22Rv1 (cell line): ENCODE data around the gene ADTRP.

ENCODE experiments used
- H3K27ac ChIP-seq: fragments of 450-650 bp; 2 replicates; pipeline ENCODE4 v1.5.1; 2017
- ZFX ChIP-seq: fragments of 450-650 bp; IDR thresholded peaks from 2 replicates; pipeline ENCODE4 v1.6.1; 2017; ENCODE audit warnings: antibody characterized with exemption, borderline replicate concordance
- TF ChIP-seq, protein P1 (sequence below): fragments of 450-650 bp; IDR thresholded peaks from 2 replicates; pipeline ENCODE4 v1.5.1; 2017; ENCODE audit warnings: mild to moderate bottlenecking

ADTRP gene, protein sequence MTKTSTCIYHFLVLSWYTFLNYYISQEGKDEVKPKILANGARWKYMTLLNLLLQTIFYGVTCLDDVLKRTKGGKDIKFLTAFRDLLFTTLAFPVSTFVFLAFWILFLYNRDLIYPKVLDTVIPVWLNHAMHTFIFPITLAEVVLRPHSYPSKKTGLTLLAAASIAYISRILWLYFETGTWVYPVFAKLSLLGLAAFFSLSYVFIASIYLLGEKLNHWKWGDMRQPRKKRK

DNA sequence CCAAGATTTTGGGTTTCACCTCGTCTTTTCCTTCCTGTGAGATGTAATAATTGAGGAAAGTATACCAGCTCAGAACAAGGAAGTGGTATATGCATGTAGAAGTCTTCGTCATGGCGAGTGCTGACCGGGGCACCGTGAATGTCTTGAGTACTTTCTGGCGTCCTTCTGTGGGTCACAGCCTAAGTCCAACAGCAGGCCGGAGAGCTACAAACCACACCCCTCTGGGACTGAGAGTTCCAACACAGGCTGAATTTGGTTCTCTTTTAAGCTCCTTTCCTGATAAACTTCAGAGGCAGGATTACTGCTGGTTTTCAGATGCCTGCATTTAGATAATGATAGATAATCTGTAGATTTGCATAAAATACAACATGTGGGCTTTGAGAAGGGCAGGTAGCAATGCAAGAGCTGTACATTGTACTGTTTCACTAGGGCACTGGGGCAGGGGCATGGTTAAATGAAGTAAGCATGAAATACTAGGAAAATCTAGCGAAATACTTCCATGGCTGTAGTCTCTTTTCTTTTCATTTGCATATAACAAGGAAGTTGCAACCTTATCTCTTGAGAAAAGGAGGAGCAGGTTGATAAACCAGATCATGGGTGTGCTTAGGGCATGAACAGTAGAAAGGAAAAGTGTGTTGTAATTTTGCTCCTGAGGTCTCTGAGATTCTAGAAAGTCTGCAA is at the start of gene ADTRP:
Gene ADTRP, minus strand, starts transcription at position 156 of the 681 bp plus-strand sequence. Its CDS starts 44 bp downstream, at position 112.
- no peak for TF ChIP-seq ZFX
- TF ChIP-seq, protein P1, sequence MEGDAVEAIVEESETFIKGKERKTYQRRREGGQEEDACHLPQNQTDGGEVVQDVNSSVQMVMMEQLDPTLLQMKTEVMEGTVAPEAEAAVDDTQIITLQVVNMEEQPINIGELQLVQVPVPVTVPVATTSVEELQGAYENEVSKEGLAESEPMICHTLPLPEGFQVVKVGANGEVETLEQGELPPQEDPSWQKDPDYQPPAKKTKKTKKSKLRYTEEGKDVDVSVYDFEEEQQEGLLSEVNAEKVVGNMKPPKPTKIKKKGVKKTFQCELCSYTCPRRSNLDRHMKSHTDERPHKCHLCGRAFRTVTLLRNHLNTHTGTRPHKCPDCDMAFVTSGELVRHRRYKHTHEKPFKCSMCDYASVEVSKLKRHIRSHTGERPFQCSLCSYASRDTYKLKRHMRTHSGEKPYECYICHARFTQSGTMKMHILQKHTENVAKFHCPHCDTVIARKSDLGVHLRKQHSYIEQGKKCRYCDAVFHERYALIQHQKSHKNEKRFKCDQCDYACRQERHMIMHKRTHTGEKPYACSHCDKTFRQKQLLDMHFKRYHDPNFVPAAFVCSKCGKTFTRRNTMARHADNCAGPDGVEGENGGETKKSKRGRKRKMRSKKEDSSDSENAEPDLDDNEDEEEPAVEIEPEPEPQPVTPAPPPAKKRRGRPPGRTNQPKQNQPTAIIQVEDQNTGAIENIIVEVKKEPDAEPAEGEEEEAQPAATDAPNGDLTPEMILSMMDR, result no peak
- no peak within 1 kb of the TSS for H3K27ac ChIP-seq

DNA sequence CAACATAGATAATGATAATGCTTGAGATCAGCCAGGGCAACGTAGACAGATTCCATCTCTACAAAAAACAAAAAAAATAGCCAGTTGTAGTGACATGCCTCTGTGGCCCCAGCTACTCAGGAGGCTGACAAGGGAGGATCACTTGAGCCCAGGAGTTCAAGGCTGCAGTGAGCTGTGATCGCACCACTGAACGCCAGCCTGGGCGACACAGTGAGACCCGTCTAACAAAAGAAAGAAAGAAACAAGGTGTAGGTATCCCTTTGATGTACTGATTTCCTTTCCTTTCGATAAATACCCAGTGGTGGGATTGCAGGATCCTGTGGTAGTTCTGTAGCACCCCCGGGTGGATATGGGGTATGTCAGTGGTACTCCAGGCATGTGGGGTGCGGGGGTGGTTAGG is 48.2 kb upstream of the ADTRP start:
- H3K27ac ChIP-seq, result no peak overlapping the region
- no peak for TF ChIP-seq ZFX
- TF ChIP-seq, protein P1, result no peak

DNA sequence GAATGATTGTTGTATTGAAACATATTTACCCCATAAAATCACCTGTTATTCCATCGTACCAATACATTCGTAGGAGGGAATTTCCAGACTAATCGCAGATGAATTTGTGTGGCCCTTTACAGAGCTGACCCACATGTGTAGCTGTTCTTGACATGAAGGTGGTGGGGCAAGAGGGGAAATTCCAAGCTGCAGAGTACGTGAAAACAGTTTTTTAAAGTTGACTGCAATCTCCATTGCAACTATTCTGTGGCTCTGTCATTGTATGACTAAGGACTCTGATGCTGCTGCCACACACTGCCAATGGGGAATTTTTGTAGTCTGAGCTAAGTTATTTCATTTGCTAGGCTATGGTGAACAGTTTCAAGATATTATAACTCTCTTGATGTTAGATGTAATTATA is 46.4 kb upstream of the ADTRP start:
- no peak overlapping the region for H3K27ac ChIP-seq
- no peak for TF ChIP-seq ZFX
- TF ChIP-seq, protein P1, result no peak

- no peak for TF ChIP-seq ZFX
- TF ChIP-seq, protein P1, result 0 out of 2 replicates have a peak, but pooled peaks have one; percentile 9
- no peak overlapping the region for H3K27ac ChIP-seq
Measured at GRCh38 chr6:11822346-11822745, 43.7 kb upstream of the ADTRP start.

DNA sequence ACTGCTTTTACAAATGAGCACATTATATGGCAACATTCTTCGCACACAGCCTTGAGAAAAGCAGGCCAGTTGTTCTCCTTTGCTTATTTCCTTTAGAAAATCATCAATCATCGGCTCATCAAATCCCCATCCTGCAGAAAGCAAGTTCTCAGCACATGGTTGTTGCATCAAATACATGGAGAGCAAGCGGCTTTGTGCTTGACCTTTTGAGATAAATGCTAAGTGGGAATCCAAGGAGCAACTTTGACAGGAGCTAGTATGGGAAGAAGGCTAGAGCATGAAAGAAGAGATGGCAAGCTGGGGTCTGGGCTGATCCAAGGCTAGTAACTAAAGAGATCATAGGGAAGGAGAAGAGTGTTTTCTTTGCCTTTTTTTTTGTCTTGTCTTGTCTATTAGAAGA is 43.2 kb upstream of the ADTRP start:
- H3K27ac ChIP-seq, result no peak overlapping the region
- no peak for TF ChIP-seq ZFX
- TF ChIP-seq, protein P1, result no peak

DNA sequence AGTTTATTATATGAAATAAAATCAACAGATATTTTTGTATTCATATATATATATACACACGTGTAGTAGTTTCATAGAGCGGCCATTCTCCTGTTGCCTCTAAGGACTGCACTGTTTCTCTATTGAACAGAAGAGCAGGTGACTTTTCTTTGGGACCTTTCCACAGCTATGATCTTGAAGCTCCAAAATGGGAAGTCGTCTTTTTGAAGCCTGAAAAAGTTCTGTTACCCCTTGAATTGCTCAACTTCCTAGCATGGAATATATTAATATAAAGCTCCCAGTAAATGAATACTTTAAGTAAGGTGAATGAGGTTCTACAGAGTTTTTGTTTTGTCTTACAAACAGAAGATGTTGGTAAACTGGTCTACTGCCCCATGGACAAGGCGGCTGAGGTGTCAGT is 42.2 kb upstream of the ADTRP start:
- TF ChIP-seq, protein P1, result no peak
- no peak for TF ChIP-seq ZFX
- no peak overlapping the region for H3K27ac ChIP-seq

DNA sequence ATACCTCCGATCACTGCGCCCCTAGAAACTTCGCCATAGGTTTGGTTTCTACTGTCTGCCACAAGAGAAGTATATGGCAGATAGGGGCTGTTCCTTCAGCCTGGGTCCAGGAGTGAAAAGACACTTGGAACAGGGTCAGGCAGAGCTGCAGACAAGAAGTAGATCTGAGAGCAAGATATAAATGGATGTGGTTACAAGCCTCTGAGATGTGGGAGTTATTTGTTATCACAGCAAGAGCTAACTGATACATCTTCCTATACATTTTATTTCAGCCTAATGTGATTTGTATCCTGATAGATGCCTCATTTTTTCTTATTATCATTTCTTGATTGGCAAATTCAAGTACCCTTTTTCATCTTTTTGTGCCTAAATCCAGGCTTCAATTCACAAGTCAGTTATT is 40.9 kb upstream of the ADTRP start:
- no peak overlapping the region for H3K27ac ChIP-seq
- TF ChIP-seq ZFX, result no peak
- TF ChIP-seq, protein P1, result no peak
